ENCODE data around the gene TXNDC9. TPM values are rescaled to one million over a fixed set of nuclear protein-coding genes. Genes with fewer than 3 reads are reported as not detected.

TXNDC9 gene
- total RNA-seq, 1 experiment from 2014 or later = 51.5 TPM

DNA sequence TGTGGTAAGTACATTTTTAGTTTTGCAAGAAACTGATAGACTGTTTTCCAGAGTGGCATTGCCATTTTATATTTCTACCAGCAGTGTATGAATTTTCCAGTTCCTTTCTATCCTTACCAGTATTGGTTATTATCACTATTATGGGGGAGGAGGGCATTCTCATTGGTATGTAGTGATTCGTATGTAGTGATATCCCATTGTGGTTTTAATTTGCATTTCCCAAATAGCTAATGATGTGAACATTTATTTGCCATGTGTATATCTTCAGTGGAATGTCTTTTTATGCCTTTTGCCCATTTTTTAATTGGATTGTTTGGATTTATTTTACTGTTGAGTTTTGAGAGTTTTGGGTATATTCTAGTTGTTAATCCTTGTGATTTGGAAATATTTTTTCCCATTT is 17.9 kb upstream of the TXNDC9 start:
- H3F3A ChIP-seq (ENCODE audit: low read length, unreplicated experiment) = no peaks in the 10 kb centered on the region
- ChIA-PET POLR2A (ENCODE audit: unreplicated experiment) (interaction anchor here (0.6 kb wide), 1 partner anchor 8 kb away, joined by 16 read pairs; no protein-coding TSS in a partner anchor), CTCF (no interaction called here)
- no peak overlapping the region for H3K4me2 ChIP-seq (ENCODE audit: low read length)
- H3K4me1 ChIP-seq (ENCODE audit: insufficient read depth, low read length) = no peaks in the 10 kb centered on the region
- no peak overlapping the region for H3K4me3 ChIP-seq (ENCODE audit: low read length)
- no peak for TF ChIP-seq EZH2phosphoT487 (IDR thresholded peaks at IDR 0.05; ENCODE audit: borderline replicate concordance, low read length)
- TF ChIP-seq, protein P1, sequence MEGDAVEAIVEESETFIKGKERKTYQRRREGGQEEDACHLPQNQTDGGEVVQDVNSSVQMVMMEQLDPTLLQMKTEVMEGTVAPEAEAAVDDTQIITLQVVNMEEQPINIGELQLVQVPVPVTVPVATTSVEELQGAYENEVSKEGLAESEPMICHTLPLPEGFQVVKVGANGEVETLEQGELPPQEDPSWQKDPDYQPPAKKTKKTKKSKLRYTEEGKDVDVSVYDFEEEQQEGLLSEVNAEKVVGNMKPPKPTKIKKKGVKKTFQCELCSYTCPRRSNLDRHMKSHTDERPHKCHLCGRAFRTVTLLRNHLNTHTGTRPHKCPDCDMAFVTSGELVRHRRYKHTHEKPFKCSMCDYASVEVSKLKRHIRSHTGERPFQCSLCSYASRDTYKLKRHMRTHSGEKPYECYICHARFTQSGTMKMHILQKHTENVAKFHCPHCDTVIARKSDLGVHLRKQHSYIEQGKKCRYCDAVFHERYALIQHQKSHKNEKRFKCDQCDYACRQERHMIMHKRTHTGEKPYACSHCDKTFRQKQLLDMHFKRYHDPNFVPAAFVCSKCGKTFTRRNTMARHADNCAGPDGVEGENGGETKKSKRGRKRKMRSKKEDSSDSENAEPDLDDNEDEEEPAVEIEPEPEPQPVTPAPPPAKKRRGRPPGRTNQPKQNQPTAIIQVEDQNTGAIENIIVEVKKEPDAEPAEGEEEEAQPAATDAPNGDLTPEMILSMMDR (conservative IDR thresholded peaks at IDR 0.05; ENCODE audit: low read depth, low read length) = no peak
- no peak for TF ChIP-seq EZH2 (IDR thresholded peaks at IDR 0.05; ENCODE audit: low read length, unreplicated experiment)
- no TSS peak for BruUV-seq (replicated peaks)
- no peak overlapping the region for H2AFZ ChIP-seq (ENCODE audit: low read length)
- no peaks in the 10 kb centered on the region for H3K9me3 ChIP-seq (ENCODE audit: low read length)
- no peak overlapping the region for H3K27ac ChIP-seq (ENCODE audit: low read length)
- no peaks in the 10 kb centered on the region for H3K27me3 ChIP-seq (ENCODE audit: low read length)
- H3K36me3 ChIP-seq (ENCODE audit: low read depth, low read length) = no peaks in the 10 kb centered on the region
- intact Hi-C loops (cut with micrococcal nuclease) = no loop called here
- DNase-seq = peak; percentile 17
- no peak overlapping the region for H3K9ac ChIP-seq (ENCODE audit: low read length)
- H3K79me2 ChIP-seq (ENCODE audit: low read length) = peaks cover 97% of the 10 kb centered on the region
- peaks cover 15% of the 10 kb centered on the region for H4K20me1 ChIP-seq (ENCODE audit: low read length)
- ATAC-seq = no peak
- no peaks in the 10 kb centered on the region for H3K9me2 ChIP-seq (replicated peaks; ENCODE audit: low read length)

DNA sequence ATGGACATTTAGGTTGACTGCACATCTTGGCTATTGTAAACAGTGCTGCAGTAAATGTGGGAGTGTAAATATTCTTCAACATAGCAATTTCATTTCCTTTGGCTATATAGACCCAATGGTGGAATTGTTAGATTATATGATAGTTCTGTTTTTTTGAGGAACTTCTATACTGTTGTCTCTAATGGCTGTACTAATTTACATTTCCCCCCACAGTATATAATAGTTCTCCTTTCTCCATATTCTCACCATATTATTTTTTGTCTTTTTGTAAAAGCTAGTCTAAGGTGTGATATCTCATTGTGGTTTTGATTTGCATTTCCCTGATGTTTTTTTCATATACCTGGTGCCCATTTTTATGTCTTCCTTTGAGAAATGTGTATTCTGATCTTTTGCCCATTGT is 14.1 kb upstream of the TXNDC9 start:
- TF ChIP-seq, protein P1 (conservative IDR thresholded peaks at IDR 0.05; ENCODE audit: low read depth, low read length) = no peak
- TF ChIP-seq EZH2phosphoT487 (IDR thresholded peaks at IDR 0.05; ENCODE audit: borderline replicate concordance, low read length) (no peak), EZH2 (IDR thresholded peaks at IDR 0.05; ENCODE audit: low read length, unreplicated experiment) (no peak)
- no peaks in the 10 kb centered on the region for H3K36me3 ChIP-seq (ENCODE audit: low read depth, low read length)
- H3K27ac ChIP-seq (ENCODE audit: low read length) = no peak overlapping the region
- H4K20me1 ChIP-seq (ENCODE audit: low read length) = peaks cover 27% of the 10 kb centered on the region
- ChIA-PET CTCF (no interaction called here), POLR2A (ENCODE audit: unreplicated experiment) (no interaction called here)
- no peaks in the 10 kb centered on the region for H3K9me3 ChIP-seq (ENCODE audit: low read length)
- no peaks in the 10 kb centered on the region for H3K4me1 ChIP-seq (ENCODE audit: insufficient read depth, low read length)
- no TSS peak for BruUV-seq (replicated peaks)
- ATAC-seq (no peak), DNase-seq (no peak)
- H3K4me3 ChIP-seq (ENCODE audit: low read length) = no peak overlapping the region
- no peaks in the 10 kb centered on the region for H3F3A ChIP-seq (ENCODE audit: low read length, unreplicated experiment)
- no peak overlapping the region for H2AFZ ChIP-seq (ENCODE audit: low read length)
- H3K9ac ChIP-seq (ENCODE audit: low read length) = no peak overlapping the region
- peaks cover 98% of the 10 kb centered on the region for H3K79me2 ChIP-seq (ENCODE audit: low read length)
- no peaks in the 10 kb centered on the region for H3K27me3 ChIP-seq (ENCODE audit: low read length)
- intact Hi-C loops (cut with micrococcal nuclease) = no loop called here
- no peak overlapping the region for H3K4me2 ChIP-seq (ENCODE audit: low read length)
- H3K9me2 ChIP-seq (replicated peaks; ENCODE audit: low read length) = no peaks in the 10 kb centered on the region

DNA sequence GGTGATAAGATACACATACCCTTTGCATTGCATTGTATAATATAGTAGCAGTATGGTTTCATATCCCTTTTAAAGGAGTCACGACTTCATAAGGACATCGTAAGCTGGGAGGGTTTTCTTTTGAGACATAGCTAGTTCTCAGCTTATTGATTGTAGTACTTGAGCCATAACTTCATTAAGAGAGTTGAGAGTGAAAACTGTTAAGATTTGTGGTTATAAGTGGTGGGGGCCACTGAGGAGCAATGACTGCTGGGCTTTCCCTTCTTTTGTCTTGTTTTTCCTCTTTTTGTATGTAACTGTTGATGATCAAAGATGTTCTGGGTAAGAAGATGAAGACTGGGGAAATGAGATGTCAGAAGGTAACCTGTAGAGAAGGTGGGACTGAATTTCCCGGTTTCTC is 12.0 kb upstream of the TXNDC9 start:
- no peak for DNase-seq
- H3K4me2 ChIP-seq (ENCODE audit: low read length) = no peak overlapping the region
- ChIA-PET CTCF (no interaction called here), POLR2A (ENCODE audit: unreplicated experiment) (interaction anchor here (0.7 kb wide), 1 partner anchor 96 kb away, joined by 5 read pairs; no protein-coding TSS in a partner anchor)
- ATAC-seq = no peak
- TF ChIP-seq EZH2 (IDR thresholded peaks at IDR 0.05; ENCODE audit: low read length, unreplicated experiment) (no peak), EZH2phosphoT487 (IDR thresholded peaks at IDR 0.05; ENCODE audit: borderline replicate concordance, low read length) (no peak)
- TF ChIP-seq, protein P1 (conservative IDR thresholded peaks at IDR 0.05; ENCODE audit: low read depth, low read length) = no peak
- H3K36me3 ChIP-seq (ENCODE audit: low read depth, low read length) = no peaks in the 10 kb centered on the region
- peaks cover 98% of the 10 kb centered on the region for H3K79me2 ChIP-seq (ENCODE audit: low read length)
- intact Hi-C loops (cut with micrococcal nuclease) = no loop called here
- H2AFZ ChIP-seq (ENCODE audit: low read length) = no peak overlapping the region
- H3K9me3 ChIP-seq (ENCODE audit: low read length) = no peaks in the 10 kb centered on the region
- H3K9ac ChIP-seq (ENCODE audit: low read length) = no peak overlapping the region
- H3K27me3 ChIP-seq (ENCODE audit: low read length) = no peaks in the 10 kb centered on the region
- H4K20me1 ChIP-seq (ENCODE audit: low read length) = peaks cover 32% of the 10 kb centered on the region
- H3K27ac ChIP-seq (ENCODE audit: low read length) = no peak overlapping the region
- BruUV-seq (replicated peaks) = no TSS peak
- H3F3A ChIP-seq (ENCODE audit: low read length, unreplicated experiment) = no peaks in the 10 kb centered on the region
- no peaks in the 10 kb centered on the region for H3K9me2 ChIP-seq (replicated peaks; ENCODE audit: low read length)
- H3K4me1 ChIP-seq (ENCODE audit: insufficient read depth, low read length) = no peaks in the 10 kb centered on the region
- no peak overlapping the region for H3K4me3 ChIP-seq (ENCODE audit: low read length)
